IMR-90 (cell line): ENCODE data around the gene KRTAP5-6. TPM values are rescaled to one million over a fixed set of nuclear protein-coding genes. Genes with fewer than 3 reads are reported as not detected.

Experiments
- ATAC-seq: fragments of 200-7000 bp; cut with Tn5 transposase; 2 replicates; pipeline ENCODE4 v1.9.1; 2020; ENCODE audit warnings: low read depth, mild to moderate bottlenecking, moderate library complexity
- BruUV-seq: library from RNA; stranded (reverse); fragments of 400-500 nt; replicated peaks from 2 replicates; lab custom pipeline; 2021; lab: Mats Ljungman, UMichigan
- CTCF ChIA-PET: fragments of 300-600 bp; formaldehyde crosslinking; extraction: SDS; loops from one replicate; lab custom pipeline; 2021; ENCODE audit warnings: antibody characterized with exemption; lab: Yijun Ruan, JAX
- POLR2A ChIA-PET: fragments of 300-600 bp; sonication (Branson Sonifier 250); formaldehyde crosslinking; loops from one replicate; lab custom pipeline; 2022; ENCODE audit warnings: antibody characterized with exemption; ENCODE audit not compliant: unreplicated experiment; lab: Charles Lee
- DNase-seq: peaks from one replicate; pipeline ENCODE4 v3.0.0; 2013
- H2AFZ ChIP-seq: replicated peaks from 2 replicates; pipeline ENCODE3; 2013; ENCODE audit warnings: low read length, mild to moderate bottlenecking; ENCODE audit not compliant: poor library complexity
- H2AK5ac ChIP-seq: 2 replicates; pipeline ENCODE4 v1.6.1; 2013; ENCODE audit warnings: low read depth, low read length, inconsistent platforms
- H2AK9ac ChIP-seq: replicated peaks from 2 replicates; pipeline ENCODE3; 2013; ENCODE audit warnings: mild to moderate bottlenecking, low read depth, low read length, moderate library complexity; ENCODE audit not compliant: poor library complexity
- H2BK120ac ChIP-seq: 2 replicates; pipeline ENCODE4 v1.6.1; 2013; ENCODE audit warnings: low read depth, low read length, inconsistent platforms
- H2BK15ac ChIP-seq: 3 replicates; pipeline ENCODE4 v1.6.1; 2013; ENCODE audit warnings: low read depth, low read length, inconsistent platforms
- H2BK20ac ChIP-seq: 2 replicates; pipeline ENCODE4 v1.6.1; 2013; ENCODE audit warnings: low read depth, mild to moderate bottlenecking, inconsistent platforms, low read length, moderate library complexity
- H2BK5ac ChIP-seq: 2 replicates; pipeline ENCODE4 v1.6.1; 2013; ENCODE audit warnings: mild to moderate bottlenecking, low read depth, low read length, inconsistent platforms; ENCODE audit not compliant: poor library complexity, severe bottlenecking
- H3K14ac ChIP-seq: replicated peaks from 2 replicates; pipeline ENCODE4 v1.6.1; 2013; ENCODE audit warnings: low read depth, low read length, inconsistent platforms
- H3K18ac ChIP-seq: 2 replicates; pipeline ENCODE4 v1.6.1; 2013; ENCODE audit warnings: low read depth, low read length, control low read depth
- H3K23ac ChIP-seq: 2 replicates; pipeline ENCODE4 v1.6.1; 2013; ENCODE audit warnings: low read depth, low read length, inconsistent platforms
- H3K27ac ChIP-seq: 2 replicates; pipeline ENCODE4 v1.5.1; 2013; ENCODE audit warnings: mild to moderate bottlenecking, control low read depth, low read length; ENCODE audit not compliant: insufficient read depth
- H3K27me3 ChIP-seq: 2 replicates; pipeline ENCODE4 v1.6.1; 2013; ENCODE audit warnings: low read length; ENCODE audit not compliant: control insufficient read depth, insufficient read depth
- H3K36me3 ChIP-seq: 2 replicates; pipeline ENCODE4 v1.6.1; 2013; ENCODE audit warnings: low read length, mixed read lengths; ENCODE audit not compliant: control insufficient read depth, insufficient read depth
- H3K4ac ChIP-seq: 2 replicates; pipeline ENCODE4 v1.6.1; 2013; ENCODE audit warnings: low read depth, low read length, inconsistent platforms
- H3K4me1 ChIP-seq: 2 replicates; pipeline ENCODE4 v1.6.1; 2013; ENCODE audit warnings: low read length, mixed read lengths; ENCODE audit not compliant: control insufficient read depth, insufficient read depth
- H3K4me2 ChIP-seq: 2 replicates; pipeline ENCODE4 v1.6.1; 2013; ENCODE audit warnings: low read depth, mild to moderate bottlenecking, control low read depth, low read length, moderate library complexity
- H3K4me3 ChIP-seq: 2 replicates; pipeline ENCODE4 v1.5.1; 2013; ENCODE audit warnings: low read depth, mild to moderate bottlenecking, control low read depth, low read length, moderate library complexity; ENCODE audit not compliant: insufficient read depth
- H3K56ac ChIP-seq: 2 replicates; pipeline ENCODE4 v1.6.1; 2013; ENCODE audit warnings: low read length, inconsistent platforms; ENCODE audit not compliant: insufficient read depth; ENCODE audit errors: extremely low read depth
- H3K79me1 ChIP-seq, 2 experiments: 2 replicates each; pipeline ENCODE4 v1.6.1; 2013; ENCODE audit warnings: low read length in 2 of 2, inconsistent platforms in 1 of 2, low read depth in 1 of 2
- H3K9ac ChIP-seq: 2 replicates; pipeline ENCODE4 v1.6.1; 2013; ENCODE audit warnings: low read depth, low read length, control low read depth
- H3K9me1 ChIP-seq: 2 replicates; pipeline ENCODE4 v1.6.1; 2013; ENCODE audit warnings: low read length, inconsistent platforms; ENCODE audit not compliant: insufficient read depth
- H3K9me3 ChIP-seq: 2 replicates; pipeline ENCODE4 v1.6.1; 2013; ENCODE audit warnings: low read length; ENCODE audit not compliant: control insufficient read depth, insufficient read depth
- H4K20me1 ChIP-seq: 2 replicates; pipeline ENCODE4 v1.6.1; 2013; ENCODE audit warnings: low read length, inconsistent platforms; ENCODE audit not compliant: insufficient read depth
- H4K5ac ChIP-seq: 2 replicates; pipeline ENCODE4 v1.6.1; 2013; ENCODE audit warnings: mild to moderate bottlenecking, low read depth, low read length, control low read depth
- H4K8ac ChIP-seq, 2 experiments: 2 replicates each; pipeline ENCODE4 v1.6.1; 2013; ENCODE audit warnings: low read depth in 2 of 2, low read length in 2 of 2, control low read depth in 1 of 2, inconsistent platforms in 1 of 2
- H4K91ac ChIP-seq: 2 replicates; pipeline ENCODE4 v1.6.1; 2013; ENCODE audit warnings: low read depth, low read length, inconsistent platforms; ENCODE audit not compliant: insufficient read depth
- CEBPB ChIP-seq: IDR thresholded peaks from 2 replicates; pipeline ENCODE4 v1.6.1; 2012; ENCODE audit warnings: low read depth, low read length, improper control_type of control experiment
- CHD1 ChIP-seq: IDR thresholded peaks from 2 replicates; pipeline ENCODE4 v1.6.1; 2012; ENCODE audit warnings: low read depth, low read length, improper control_type of control experiment
- FOS ChIP-seq: fragments of 150-350 bp; IDR thresholded peaks from 2 replicates; pipeline ENCODE4 v1.6.1; 2016; ENCODE audit warnings: low read depth, low read length
- MAFK ChIP-seq: IDR thresholded peaks from 2 replicates; pipeline ENCODE4 v1.6.1; 2012; ENCODE audit warnings: low read depth, low read length, improper control_type of control experiment
- MAZ ChIP-seq: IDR thresholded peaks from 2 replicates; pipeline ENCODE4 v1.6.1; 2012; ENCODE audit warnings: low read depth, mild to moderate bottlenecking, low read length, improper control_type of control experiment, moderate library complexity, borderline replicate concordance
- RAD21 ChIP-seq: IDR thresholded peaks from 2 replicates; pipeline ENCODE4 v1.6.1; 2012; ENCODE audit warnings: low read length, improper control_type of control experiment
- RCOR1 ChIP-seq: IDR thresholded peaks from 2 replicates; pipeline ENCODE4 v1.6.1; 2012; ENCODE audit warnings: mild to moderate bottlenecking, low read length, improper control_type of control experiment; ENCODE audit not compliant: insufficient replicate concordance
- USF2 ChIP-seq: fragments of 150-350 bp; IDR thresholded peaks from 2 replicates; pipeline ENCODE4 v1.6.1; 2017; ENCODE audit warnings: mild to moderate bottlenecking, antibody characterized with exemption, low read length, low read depth
- WGBS, 2 experiments: methylation state at CpG; one replicate each; pipeline versions ENCODE4 v1.1.5 to v1.1.7; 2013; ENCODE audit warnings: missing lambda C conversion rate in 2 of 2; ENCODE audit not compliant: insufficient read length in 1 of 2; ENCODE audit errors: extremely low coverage in 2 of 2; 5-methylcytosine and 5-hydroxymethylcytosine counted together
- dilution Hi-C: fragments of 300-500 bp; cut with HindIII; formaldehyde crosslinking; loops from one replicate; pipeline ENCODE4 v1.14.3; 2018; ENCODE audit warnings: low sequenced_read_pairs; ENCODE audit not compliant: unreplicated experiment
- in situ Hi-C: fragments of 300-500 bp; cut with MboI; formaldehyde crosslinking; loops from 3 replicates; pipeline ENCODE4 v1.14.3; 2019; ENCODE audit warnings: low sequenced_read_pairs, inconsistent platforms, mixed read lengths
- intact Hi-C: fragments of 100-400 bp; cut with micrococcal nuclease; formaldehyde crosslinking; loops from 2 replicates; pipeline ENCODE4 v1.10.0; 2022
- polyA plus RNA-seq, 3 experiments: library from polyadenylated mRNA; depleted of rRNA; stranded (reverse); fragments of >200 nt; gene quantifications; 2 replicates each; pipeline ENCODE4 v1.2.3, GENCODE V29; 2012; ENCODE audit warnings: low replicate concordance in 1 of 3
- total RNA-seq: library from RNA; depleted of rRNA; stranded (reverse); fragments of >200 nt; gene quantifications from 2 replicates; pipeline ENCODE4 v1.2.3, GENCODE V29; 2012

Gene KRTAP5-6
- total and polyA plus RNA-seq, 2 of the 4 experiments (the other 2 are of a cell fraction): not detected

GRCh38 chr11:1737080-1737757 lies 40.2 kb downstream of the KRTAP5-6 start:
- no CpG with 5 or more reads among the region's 6 CpGs for WGBS, 2 experiments
- Histone ChIP-seq H3K27me3 (peaks cover 53% of the 10 kb centered on the region), H3K9me1 (no peaks in the 10 kb centered on the region)

More at GRCh38 chr11:1737080-1737757, 40.2 kb downstream of the KRTAP5-6 start:
- no peak overlapping the region for H4K8ac ChIP-seq
- H3K36me3 ChIP-seq: no peaks in the 10 kb centered on the region
- no peak overlapping the region for H2BK120ac ChIP-seq
- H2BK20ac ChIP-seq: no peak overlapping the region
- no peaks in the 10 kb centered on the region for H3K79me1 ChIP-seq
- no peak overlapping the region for H4K5ac ChIP-seq
- H4K20me1 ChIP-seq: no peaks in the 10 kb centered on the region
- intact Hi-C loops: no loop called here
- no peak overlapping the region for H3K14ac ChIP-seq
- H3K4me1 ChIP-seq: no peaks in the 10 kb centered on the region
- ChIA-PET POLR2A (no interaction called here), CTCF (no interaction called here)
- no peak for DNase-seq
- H3K4me2 ChIP-seq: no peak overlapping the region
- no peak overlapping the region for H3K4ac ChIP-seq
- no peak overlapping the region for H3K56ac ChIP-seq
- no peak overlapping the region for H3K23ac ChIP-seq
- BruUV-seq: no TSS peak
- no peak overlapping the region for H3K9ac ChIP-seq
- dilution Hi-C loops: no loop called here
- H3K9me3 ChIP-seq: peaks cover 17% of the 10 kb centered on the region
- no peak overlapping the region for H2BK15ac ChIP-seq
- H2BK5ac ChIP-seq: no peak overlapping the region
- in situ Hi-C loops: no loop called here
- H2AFZ ChIP-seq: no peak overlapping the region
- H3K18ac ChIP-seq: no peak overlapping the region
- no peak overlapping the region for H3K4me3 ChIP-seq
- no peak overlapping the region for H4K91ac ChIP-seq
- no peak overlapping the region for H2AK9ac ChIP-seq
- TF ChIP-seq RCOR1: no peak
- no peak for TF ChIP-seq CEBPB
- TF ChIP-seq USF2: no peak
- no peak for TF ChIP-seq CHD1
- no peak for TF ChIP-seq FOS
- TF ChIP-seq MAZ: no peak
- no peak for TF ChIP-seq RAD21
- TF ChIP-seq MAFK: no peak
- no peak for ATAC-seq
- H3K27ac ChIP-seq: no peak overlapping the region
- H2AK5ac ChIP-seq: no peak overlapping the region
